Measurements from ENCODE around the gene MIAT. TPM values are rescaled to one million over a fixed set of nuclear protein-coding genes. Genes with fewer than 3 reads are reported as not detected.

MIAT gene
- total RNA-seq, 2 donors from 2014 or later: 1.2 to 4.4 TPM

GRCh38 chr22:26660961-26661578 lies 3.7 kb downstream of the MIAT start:
- 52 to 56% methylated on average over 3 to 6 of the region's 7 CpGs for WGBS, 2 experiments (ENCODE audit: insufficient coverage in 1 of 2, insufficient read length in 1 of 2)
- H3K9me3 ChIP-seq (ENCODE audit: control insufficient read depth, low read length): no peaks in the 10 kb centered on the region
- H3K27me3 ChIP-seq (ENCODE audit: control insufficient read depth, insufficient read depth, low read length, poor library complexity, severe bottlenecking): peaks cover 27% of the 10 kb centered on the region
- peak overlapping the region; percentile 76 for H3K27ac ChIP-seq (ENCODE audit: low read depth, low read length)
- H3K9me3 Mint-ChIP-seq: no peaks in the 10 kb centered on the region
- H3K4me1 ChIP-seq (ENCODE audit: control insufficient read depth, insufficient read depth, low read length): peaks cover 11% of the 10 kb centered on the region
- peak overlapping the region; percentile 34 for H3K9ac ChIP-seq (ENCODE audit: extremely low read depth, low read length, poor library complexity, severe bottlenecking)
- H3K4me1 Mint-ChIP-seq: peaks cover 26% of the 10 kb centered on the region
- no peak overlapping the region for H3K4me3 Mint-ChIP-seq
- peaks cover 32% of the 10 kb centered on the region for H3K27me3 Mint-ChIP-seq (ENCODE audit: insufficient read depth)
- no peaks in the 10 kb centered on the region for H3K36me3 Mint-ChIP-seq (ENCODE audit: low read depth)
- peak overlapping the region; percentile 75 for H3K27ac Mint-ChIP-seq
- H3K4me3 ChIP-seq (ENCODE audit: low read length): no peak overlapping the region
- no peaks in the 10 kb centered on the region for H3K36me3 ChIP-seq (ENCODE audit: control insufficient read depth, insufficient read depth, low read length)
- TF ChIP-seq CTCF (conservative IDR thresholded peaks at IDR 0.05): no peak
- peak; percentile 80 for DNase-seq

DNA sequence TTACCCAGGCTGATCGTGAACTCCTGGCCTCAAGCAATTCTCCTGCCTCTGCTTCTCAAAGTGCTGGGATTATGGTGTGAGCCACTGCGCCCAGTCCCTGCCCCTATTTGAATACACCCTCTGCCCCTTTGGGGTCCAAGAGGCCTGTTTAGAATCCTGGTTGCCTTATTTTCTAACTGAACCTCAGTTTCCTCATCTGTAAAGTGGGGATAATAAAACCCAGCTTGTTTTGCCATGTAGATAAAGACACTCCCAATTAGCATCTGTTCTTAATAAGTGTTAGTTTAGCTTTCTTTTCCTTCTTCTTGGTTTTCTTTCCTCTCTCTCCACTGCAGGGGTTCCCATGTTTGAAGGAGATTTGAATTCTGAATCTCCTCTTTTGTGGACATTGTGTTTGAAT lies 4.8 kb downstream of the MIAT start:
- H3K36me3 ChIP-seq (ENCODE audit: control insufficient read depth, insufficient read depth, low read length): no peaks in the 10 kb centered on the region
- DNase-seq: no peak
- TF ChIP-seq CTCF (conservative IDR thresholded peaks at IDR 0.05): no peak
- Mint-ChIP-seq H3K9me3 (no peaks in the 10 kb centered on the region), H3K4me3 (no peak overlapping the region), H3K27ac (no peak overlapping the region), H3K36me3 (ENCODE audit: low read depth) (no peaks in the 10 kb centered on the region), H3K27me3 (ENCODE audit: insufficient read depth) (peaks cover 21% of the 10 kb centered on the region), H3K4me1 (peaks cover 26% of the 10 kb centered on the region)
- H3K4me1 ChIP-seq (ENCODE audit: control insufficient read depth, insufficient read depth, low read length): peaks cover 8% of the 10 kb centered on the region
- no peak overlapping the region for H3K4me3 ChIP-seq (ENCODE audit: low read length)
- 81 to 94% methylated on average over 2 of the region's 2 CpGs for WGBS, 2 experiments (ENCODE audit: insufficient coverage in 1 of 2, insufficient read length in 1 of 2)
- H3K27me3 ChIP-seq (ENCODE audit: control insufficient read depth, insufficient read depth, low read length, poor library complexity, severe bottlenecking): peaks cover 16% of the 10 kb centered on the region
- no peaks in the 10 kb centered on the region for H3K9me3 ChIP-seq (ENCODE audit: control insufficient read depth, low read length)
- H3K27ac ChIP-seq (ENCODE audit: low read depth, low read length): no peak overlapping the region
- no peak overlapping the region for H3K9ac ChIP-seq (ENCODE audit: extremely low read depth, low read length, poor library complexity, severe bottlenecking)

GRCh38 chr22:26663374-26663923 lies 6.1 kb downstream of the MIAT start:
- Histone ChIP-seq H3K27me3 (ENCODE audit: control insufficient read depth, insufficient read depth, low read length, poor library complexity, severe bottlenecking) (peaks cover 3% of the 10 kb centered on the region), H3K36me3 (ENCODE audit: control insufficient read depth, insufficient read depth, low read length) (no peaks in the 10 kb centered on the region), H3K4me1 (ENCODE audit: control insufficient read depth, insufficient read depth, low read length) (peaks cover 3% of the 10 kb centered on the region), H3K9ac (ENCODE audit: extremely low read depth, low read length, poor library complexity, severe bottlenecking) (no peak overlapping the region), H3K4me3 (ENCODE audit: low read length) (no peak overlapping the region), H3K9me3 (ENCODE audit: control insufficient read depth, low read length) (no peaks in the 10 kb centered on the region), H3K27ac (ENCODE audit: low read depth, low read length) (no peak overlapping the region)
- Mint-ChIP-seq H3K4me1 (peaks cover 20% of the 10 kb centered on the region), H3K4me3 (no peak overlapping the region), H3K36me3 (ENCODE audit: low read depth) (no peaks in the 10 kb centered on the region), H3K27ac (no peak overlapping the region), H3K9me3 (no peaks in the 10 kb centered on the region), H3K27me3 (ENCODE audit: insufficient read depth) (peaks cover 8% of the 10 kb centered on the region)
- no peak for TF ChIP-seq CTCF (conservative IDR thresholded peaks at IDR 0.05)
- 91 to 93% methylated on average over 5 to 8 of the region's 9 CpGs for WGBS, 2 experiments (ENCODE audit: insufficient coverage in 1 of 2, insufficient read length in 1 of 2)
- DNase-seq: no peak
